H9 (cell line): ENCODE results near the gene FFAR4. TPM values are rescaled to one million over a fixed set of nuclear protein-coding genes. Genes with fewer than 3 reads are reported as not detected.
"Not testable (repeated sequence)": the region's sequence is repeated elsewhere in the genome, so short reads cannot be mapped to it uniquely, and the experiment has no call there.

Experiments
- DNase-seq: peaks from one replicate; pipeline ENCODE4 v3.0.0-alpha.2; 2017
- H2AFZ ChIP-seq: one replicate; pipeline ENCODE4 v1.6.1; 2013; ENCODE audit warnings: mild to moderate bottlenecking, low read length, control low read depth, moderate library complexity
- H2AK5ac ChIP-seq: 2 replicates; pipeline ENCODE4 v1.6.1; 2013; ENCODE audit warnings: low read length, control low read depth, mixed read lengths; ENCODE audit not compliant: insufficient read length
- H2BK120ac ChIP-seq: one replicate; pipeline ENCODE4 v1.6.1; 2013; ENCODE audit warnings: low read depth, mild to moderate bottlenecking, low read length, control low read depth, inconsistent platforms; ENCODE audit not compliant: poor library complexity, severe bottlenecking
- H2BK12ac ChIP-seq: 2 replicates; pipeline ENCODE4 v1.6.1; 2013; ENCODE audit warnings: low read length, control low read depth, mixed read lengths, low read depth; ENCODE audit not compliant: insufficient read length
- H2BK15ac ChIP-seq: 2 replicates; pipeline ENCODE4 v1.6.1; 2013; ENCODE audit warnings: low read depth, low read length, control low read depth
- H2BK20ac ChIP-seq: one replicate; pipeline ENCODE4 v1.6.1; 2013; ENCODE audit warnings: low read depth, mild to moderate bottlenecking, low read length, control low read depth, inconsistent platforms; ENCODE audit not compliant: poor library complexity, severe bottlenecking
- H2BK5ac ChIP-seq: 2 replicates; pipeline ENCODE4 v1.6.1; 2013; ENCODE audit warnings: low read length, control low read depth, mixed read lengths; ENCODE audit not compliant: insufficient read length
- H3K14ac ChIP-seq: 2 replicates; pipeline ENCODE4 v1.6.1; 2013; ENCODE audit warnings: low read length, control low read depth; ENCODE audit not compliant: insufficient read depth
- H3K18ac ChIP-seq: 2 replicates; pipeline ENCODE4 v1.6.1; 2013; ENCODE audit warnings: low read depth, mild to moderate bottlenecking, mixed read lengths, low read length, control low read depth; ENCODE audit not compliant: insufficient read length
- H3K23ac ChIP-seq: 2 replicates; pipeline ENCODE4 v1.6.1; 2013; ENCODE audit warnings: low read length, control low read depth, mixed read lengths, low read depth; ENCODE audit not compliant: insufficient read length
- H3K23me2 ChIP-seq: 2 replicates; pipeline ENCODE4 v1.6.1; 2013; ENCODE audit warnings: low read depth, mild to moderate bottlenecking, mixed read lengths, low read length, control low read depth; ENCODE audit not compliant: insufficient read length, poor library complexity, severe bottlenecking
- H3K27ac ChIP-seq: 2 replicates; pipeline ENCODE4 v1.5.1; 2013; ENCODE audit warnings: low read length, control low read depth, mixed read lengths, low read depth; ENCODE audit not compliant: insufficient read length
- H3K27me3 ChIP-seq: 2 replicates; pipeline ENCODE4 v1.6.1; 2013; ENCODE audit warnings: low read length, control low read depth, inconsistent platforms; ENCODE audit not compliant: insufficient read depth
- H3K4ac ChIP-seq: 2 replicates; pipeline ENCODE4 v1.6.1; 2013; ENCODE audit warnings: low read depth, mild to moderate bottlenecking, control low read depth, inconsistent platforms, low read length, moderate library complexity
- H3K4me1 ChIP-seq: 2 replicates; pipeline ENCODE4 v1.6.1; 2013; ENCODE audit warnings: low read length, control low read depth, inconsistent platforms; ENCODE audit not compliant: insufficient read depth
- H3K4me2 ChIP-seq: 2 replicates; pipeline ENCODE4 v1.6.1; 2013; ENCODE audit warnings: low read length, control low read depth, mixed read lengths; ENCODE audit not compliant: insufficient read length, insufficient read depth
- H3K56ac ChIP-seq: 2 replicates; pipeline ENCODE4 v1.6.1; 2013; ENCODE audit warnings: low read depth, mild to moderate bottlenecking, mixed read lengths, low read length, control low read depth; ENCODE audit not compliant: insufficient read length
- H3K79me1 ChIP-seq: 2 replicates; pipeline ENCODE4 v1.6.1; 2013; ENCODE audit warnings: low read depth, mild to moderate bottlenecking, moderate library complexity, low read length, control low read depth, inconsistent platforms; ENCODE audit not compliant: insufficient read depth, poor library complexity, severe bottlenecking
- H3K79me2 ChIP-seq: 2 replicates; pipeline ENCODE4 v1.6.1; 2013; ENCODE audit warnings: low read length, control low read depth, inconsistent platforms; ENCODE audit not compliant: insufficient read depth
- H3K9ac ChIP-seq: 2 replicates; pipeline ENCODE4 v1.6.1; 2013; ENCODE audit warnings: low read length, control low read depth, mixed read lengths; ENCODE audit not compliant: insufficient read length; ENCODE audit errors: extremely low read depth
- H3K9me3 ChIP-seq: one replicate; pipeline ENCODE4 v1.6.1; 2013; ENCODE audit warnings: low read depth, low read length, inconsistent platforms; ENCODE audit not compliant: control insufficient read depth
- H3T11ph ChIP-seq: one replicate; pipeline ENCODE4 v1.6.1; 2013; ENCODE audit warnings: mild to moderate bottlenecking, low read length, control low read depth, inconsistent platforms
- H4K20me1 ChIP-seq: one replicate; pipeline ENCODE4 v1.6.1; 2013; ENCODE audit not compliant: control insufficient read depth, insufficient read length, insufficient read depth
- H4K5ac ChIP-seq: 2 replicates; pipeline ENCODE4 v1.6.1; 2013; ENCODE audit warnings: low read depth, mild to moderate bottlenecking, mixed read lengths, low read length, control low read depth; ENCODE audit not compliant: insufficient read length
- H4K8ac ChIP-seq: replicated peaks from 2 replicates; pipeline ENCODE4 v1.6.1; 2013; ENCODE audit warnings: low read length, control low read depth, mixed read lengths, low read depth; ENCODE audit not compliant: insufficient read length
- H4K91ac ChIP-seq: 2 replicates; pipeline ENCODE4 v1.6.1; 2013; ENCODE audit warnings: low read depth, mild to moderate bottlenecking, moderate library complexity, mixed read lengths, low read length, control low read depth; ENCODE audit not compliant: insufficient read length
- H3K27ac Mint-ChIP-seq, 3 experiments: 2 replicates in 2 of 3; 3 replicates in 1 of 3; pipeline ENCODE4 v1.8.0; 2020 to 2021; ENCODE audit warnings: mixed read lengths in 3 of 3, mild to moderate bottlenecking in 1 of 3, moderate library complexity in 1 of 3
- H3K27me3 Mint-ChIP-seq: 2 replicates; pipeline ENCODE4 v1.8.0; 2021; ENCODE audit warnings: low read depth, mild to moderate bottlenecking, moderate library complexity, mixed read lengths
- H3K36me3 Mint-ChIP-seq, 3 experiments: 2 replicates in 2 of 3; 3 replicates in 1 of 3; pipeline ENCODE4 v1.8.0; 2020 to 2021; ENCODE audit warnings: low read depth in 3 of 3, mixed read lengths in 3 of 3; ENCODE audit not compliant: insufficient read depth in 1 of 3
- H3K4me1 Mint-ChIP-seq, 2 experiments: 2 replicates each; pipeline ENCODE4 v1.8.0; 2020; ENCODE audit warnings: mixed read lengths in 2 of 2
- H3K4me3 Mint-ChIP-seq, 2 experiments: 2 replicates in 1 of 2; 3 replicates in 1 of 2; pipeline ENCODE4 v1.8.0; 2020 to 2021; ENCODE audit warnings: mild to moderate bottlenecking in 2 of 2, mixed read lengths in 2 of 2, moderate library complexity in 1 of 2
- H3K9me3 Mint-ChIP-seq, 2 experiments: 2 replicates in 1 of 2; 3 replicates in 1 of 2; pipeline ENCODE4 v1.8.0; 2020; ENCODE audit warnings: mild to moderate bottlenecking in 2 of 2, mixed read lengths in 2 of 2, moderate library complexity in 1 of 2
- WGBS: extraction: QIAGEN DNeasy Blood & Tissue Kit; methylation state at CpG from one replicate; pipeline ENCODE4 v1.1.7; 2013; ENCODE audit warnings: missing lambda C conversion rate, low lambda C conversion rate, mixed read lengths; ENCODE audit not compliant: insufficient read length; ENCODE audit errors: extremely low coverage; 5-methylcytosine and 5-hydroxymethylcytosine counted together
- total RNA-seq: library from RNA; stranded (reverse); gene quantifications from 2 replicates; pipeline ENCODE4 v1.2.1, GENCODE V29; 2021
- TF ChIP-seq, protein P1 (sequence below): fragments of 200-600 bp; sonication (generic); conservative IDR thresholded peaks from 3 replicates; pipeline ENCODE4 v1.8.0; 2021; ENCODE audit warnings: antibody characterized with exemption, mild to moderate bottlenecking

FFAR4 gene
- total RNA-seq, 1 experiment from 2014 or later: not detected

DNA sequence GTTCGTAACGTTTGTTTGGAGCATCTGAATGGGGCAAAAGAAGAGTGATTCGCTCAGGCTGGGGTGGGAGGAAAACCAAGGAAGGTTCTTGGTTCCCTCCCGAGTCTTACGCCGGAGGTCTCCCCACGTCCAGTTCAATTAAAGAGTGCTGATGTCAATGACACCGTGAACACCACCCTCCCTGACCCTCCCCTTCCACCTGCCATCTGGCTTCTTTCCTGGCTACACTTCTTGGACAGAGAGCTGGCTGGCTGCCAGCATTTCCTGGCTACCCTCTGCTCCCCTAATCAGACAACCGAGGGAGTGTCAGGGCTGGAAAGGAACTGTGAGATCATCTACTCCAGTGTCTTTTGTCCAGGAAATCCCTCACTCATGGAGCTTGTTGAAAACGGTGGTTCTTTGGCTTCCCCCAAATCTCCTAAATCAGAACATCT, 24.1 kb upstream of the FFAR4 start:
- no peak for DNase-seq
- peak overlapping the region; percentile 13 for H3K4me2 ChIP-seq
- no CpG with 5 or more reads among the region's 10 CpGs for WGBS

DNA sequence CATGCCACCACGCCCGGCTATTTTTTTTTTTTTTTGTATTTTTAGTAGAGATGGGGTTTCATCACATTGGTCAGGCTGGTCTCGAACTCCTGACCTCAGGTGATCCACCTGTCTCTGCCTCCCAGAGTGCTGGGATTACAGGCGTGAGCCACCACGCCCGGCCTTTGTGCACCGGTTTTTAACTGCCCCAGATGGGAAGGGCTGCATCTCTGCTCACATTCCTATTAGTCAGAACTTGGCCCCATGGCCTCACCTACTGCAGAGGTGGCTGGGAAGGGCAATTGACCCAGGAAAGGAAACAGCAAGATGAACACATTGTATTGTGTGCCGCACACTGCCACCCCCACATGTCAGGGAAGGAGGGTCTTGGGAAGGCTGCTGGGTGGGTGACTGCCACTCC, 19.5 kb upstream of the FFAR4 start:
- H4K91ac ChIP-seq, H2AFZ ChIP-seq, H3K23me2 ChIP-seq, H3K79me1 ChIP-seq, H3T11ph ChIP-seq, H2BK120ac ChIP-seq, H3K9ac ChIP-seq, H3K14ac ChIP-seq, H3K9me3 Mint-ChIP-seq, H3K4me3 Mint-ChIP-seq, H3K18ac ChIP-seq, H3K4me1 Mint-ChIP-seq, H3K79me2 ChIP-seq, H3K27ac ChIP-seq, H2BK12ac ChIP-seq, H3K9me3 ChIP-seq, DNase-seq, H3K56ac ChIP-seq, H4K20me1 ChIP-seq, H3K36me3 Mint-ChIP-seq, H3K27me3 ChIP-seq, H2AK5ac ChIP-seq, H3K4me2 ChIP-seq, H4K8ac ChIP-seq, H4K5ac ChIP-seq, H2BK20ac ChIP-seq, H3K4me1 ChIP-seq, H3K23ac ChIP-seq, H2BK5ac ChIP-seq, H3K27ac Mint-ChIP-seq, H2BK15ac ChIP-seq, H3K4ac ChIP-seq: not testable (repeated sequence)
- H3K27me3 Mint-ChIP-seq: peaks cover 20% of the 10 kb centered on the region
- no CpG with 5 or more reads among the region's 8 CpGs for WGBS

More for the DNA sequence above, 24.1 kb upstream of the FFAR4 start:
- H3K9ac ChIP-seq: no peak overlapping the region
- H2BK120ac ChIP-seq: no peak overlapping the region
- peak overlapping the region in 1 of 2 experiments; percentile 28; a peak in 1 of 5 replicates for H3K4me3 Mint-ChIP-seq
- H2BK5ac ChIP-seq: no peak overlapping the region
- no peak overlapping the region for H4K91ac ChIP-seq
- no peaks in the 10 kb centered on the region for H4K20me1 ChIP-seq
- no peak overlapping the region for H3K4ac ChIP-seq
- no peak overlapping the region for H3K23ac ChIP-seq
- H3K36me3 Mint-ChIP-seq: no peaks in the 10 kb centered on the region
- no peak overlapping the region for H3K27ac Mint-ChIP-seq
- H3K56ac ChIP-seq: no peak overlapping the region
- no peaks in the 10 kb centered on the region for H3K23me2 ChIP-seq
- peaks cover 57% of the 10 kb centered on the region for H3K27me3 Mint-ChIP-seq
- no peak overlapping the region for H4K8ac ChIP-seq
- no peaks in the 10 kb centered on the region for H3K27me3 ChIP-seq
- TF ChIP-seq, protein P1, sequence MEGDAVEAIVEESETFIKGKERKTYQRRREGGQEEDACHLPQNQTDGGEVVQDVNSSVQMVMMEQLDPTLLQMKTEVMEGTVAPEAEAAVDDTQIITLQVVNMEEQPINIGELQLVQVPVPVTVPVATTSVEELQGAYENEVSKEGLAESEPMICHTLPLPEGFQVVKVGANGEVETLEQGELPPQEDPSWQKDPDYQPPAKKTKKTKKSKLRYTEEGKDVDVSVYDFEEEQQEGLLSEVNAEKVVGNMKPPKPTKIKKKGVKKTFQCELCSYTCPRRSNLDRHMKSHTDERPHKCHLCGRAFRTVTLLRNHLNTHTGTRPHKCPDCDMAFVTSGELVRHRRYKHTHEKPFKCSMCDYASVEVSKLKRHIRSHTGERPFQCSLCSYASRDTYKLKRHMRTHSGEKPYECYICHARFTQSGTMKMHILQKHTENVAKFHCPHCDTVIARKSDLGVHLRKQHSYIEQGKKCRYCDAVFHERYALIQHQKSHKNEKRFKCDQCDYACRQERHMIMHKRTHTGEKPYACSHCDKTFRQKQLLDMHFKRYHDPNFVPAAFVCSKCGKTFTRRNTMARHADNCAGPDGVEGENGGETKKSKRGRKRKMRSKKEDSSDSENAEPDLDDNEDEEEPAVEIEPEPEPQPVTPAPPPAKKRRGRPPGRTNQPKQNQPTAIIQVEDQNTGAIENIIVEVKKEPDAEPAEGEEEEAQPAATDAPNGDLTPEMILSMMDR: no peak; the same call in 2 of the 3 replicates
- no peak overlapping the region for H3T11ph ChIP-seq
- no peak overlapping the region for H2AK5ac ChIP-seq
- H2BK12ac ChIP-seq: no peak overlapping the region
- H3K79me1 ChIP-seq: no peaks in the 10 kb centered on the region
- no peak overlapping the region for H2BK15ac ChIP-seq
- no peaks in the 10 kb centered on the region for H3K9me3 ChIP-seq
- H2AFZ ChIP-seq: no peak overlapping the region
- H3K27ac ChIP-seq: no peak overlapping the region
- H2BK20ac ChIP-seq: no peak overlapping the region
- H4K5ac ChIP-seq: no peak overlapping the region
- H3K79me2 ChIP-seq: no peaks in the 10 kb centered on the region; the same call in 1 of the 2 replicates
- H3K14ac ChIP-seq: no peak overlapping the region
- no peaks in the 10 kb centered on the region for H3K4me1 ChIP-seq
- H3K18ac ChIP-seq: no peak overlapping the region
- H3K4me1 Mint-ChIP-seq: peaks cover 3 to 5% of the 10 kb centered on the region in 2 experiments; a peak in 2 of 4 replicates
- no peaks in the 10 kb centered on the region for H3K9me3 Mint-ChIP-seq
